CD4-positive, alpha-beta memory T cell (primary cell): ENCODE results near the gene PUM1. TPM values are rescaled to one million over a fixed set of nuclear protein-coding genes. Genes with fewer than 3 reads are reported as not detected.
A peak's percentile ranks its signal among the peaks of the same experiment; 100 is the strongest.
"Not testable (repeated sequence)": the region's sequence is repeated elsewhere in the genome, so short reads cannot be mapped to it uniquely, and the experiment has no call there.

Experiments
- CTCF ChIA-PET: fragments of 350-600 bp; sonication (Branson Sonifier 250); formaldehyde crosslinking; loops from one replicate; lab custom pipeline; 2021; ENCODE audit warnings: inconsistent platforms; ENCODE audit not compliant: partially characterized antibody; lab: Charles Lee
- POLR2A ChIA-PET: fragments of 350-600 bp; sonication (Branson Sonifier 250); formaldehyde crosslinking; loops from one replicate; lab custom pipeline; 2021; ENCODE audit not compliant: partially characterized antibody; lab: Charles Lee
- DNase-seq, 5 donors: peaks; one replicate each; pipeline versions ENCODE4 v3.0.0 to v3.0.0-alpha.2; 2020 to 2022; ENCODE audit warnings: mixed read lengths in 1 of 5
- H3K27ac ChIP-seq: one replicate; pipeline ENCODE4 v1.7.0; 2013; ENCODE audit warnings: low read depth, low read length
- H3K27me3 ChIP-seq: 2 replicates; pipeline ENCODE4 v1.7.0; 2013; ENCODE audit warnings: mild to moderate bottlenecking, low read length, moderate library complexity; ENCODE audit not compliant: insufficient read depth
- H3K36me3 ChIP-seq: 2 replicates; pipeline ENCODE4 v1.7.0; 2013; ENCODE audit warnings: mild to moderate bottlenecking, low read length, moderate library complexity; ENCODE audit not compliant: insufficient read depth
- H3K4me1 ChIP-seq: 2 replicates; pipeline ENCODE4 v1.7.0; 2013; ENCODE audit warnings: mild to moderate bottlenecking, low read length, moderate library complexity; ENCODE audit not compliant: insufficient read depth
- H3K4me3 ChIP-seq, 2 donors: one replicate each; pipeline ENCODE4 v1.7.0; 2013; ENCODE audit warnings: low read length in 2 of 2, mild to moderate bottlenecking in 1 of 2
- H3K9me3 ChIP-seq, 2 donors: one replicate each; pipeline ENCODE4 v1.7.0; 2013; ENCODE audit warnings: low read length in 2 of 2, control low read depth in 1 of 2; ENCODE audit not compliant: control insufficient read depth in 1 of 2
- H3K27ac Mint-ChIP-seq, 7 donors: one replicate each; pipeline ENCODE4 v1.8.0; 2020 to 2021; ENCODE audit warnings: mixed read lengths in 7 of 7, mild to moderate bottlenecking in 6 of 7, inconsistent platforms in 3 of 7, moderate library complexity in 3 of 7
- H3K27me3 Mint-ChIP-seq, 2 donors: one replicate each; pipeline ENCODE4 v1.8.0; 2020 to 2021; ENCODE audit warnings: mixed read lengths in 2 of 2
- H3K36me3 Mint-ChIP-seq, 2 donors: one replicate each; pipeline ENCODE4 v1.8.0; 2020 to 2021; ENCODE audit warnings: mixed read lengths in 2 of 2, inconsistent platforms in 1 of 2, mild to moderate bottlenecking in 1 of 2
- H3K4me1 Mint-ChIP-seq, 4 donors: one replicate each; pipeline ENCODE4 v1.8.0; 2020 to 2021; ENCODE audit warnings: mixed read lengths in 4 of 4, mild to moderate bottlenecking in 1 of 4
- H3K4me3 Mint-ChIP-seq, 8 donors: one replicate each; pipeline ENCODE4 v1.8.0; 2020 to 2021; ENCODE audit warnings: mixed read lengths in 8 of 8, mild to moderate bottlenecking in 7 of 8, moderate library complexity in 6 of 8, inconsistent platforms in 3 of 8
- H3K9me3 Mint-ChIP-seq, 8 donors: one replicate each; pipeline ENCODE4 v1.8.0; 2020 to 2021; ENCODE audit warnings: mixed read lengths in 8 of 8, mild to moderate bottlenecking in 5 of 8, inconsistent platforms in 3 of 8, moderate library complexity in 1 of 8
- intact Hi-C: fragments of 100-400 bp; cut with micrococcal nuclease; formaldehyde crosslinking; loops from one replicate; pipeline ENCODE4 v1.15.1; 2023
- polyA plus RNA-seq, 2 donors: library from polyadenylated mRNA; unstranded; fragments of 300-500 nt; fragmentation: Illumina TruSeq; gene quantifications; one replicate each; pipeline ENCODE4 v1.2.3, GENCODE V29; 2021
- total RNA-seq, 2 experiments: library from RNA; stranded (reverse); gene quantifications; one replicate each; pipeline ENCODE4 v1.2.3, GENCODE V29; 2021

The PUM1 gene
- total and polyA plus RNA-seq, 4 experiments from 2014 or later, result 126 to 164 (median 138) TPM

GRCh38 chr1:31064111-31064717 is 1.3 kb downstream of the PUM1 start:
- peaks cover 50% of the 10 kb centered on the region for H3K4me1 ChIP-seq
- ChIA-PET POLR2A (interaction anchor here (0.6 to 2.1 kb wide), 11 partner anchors 8 to 949 kb away, joined by 3 to 11 read pairs (median 3); partner anchors contain the start of genes KHDRBS1, SNRNP40 and ZCCHC17), CTCF (interaction anchor here (1.2 kb wide), 2 partner anchors 40 to 282 kb away, joined by 3 read pairs; no protein-coding TSS in a partner anchor)
- H3K9me3 Mint-ChIP-seq, result no peaks in the 10 kb centered on the region
- H3K9me3 ChIP-seq, result no peaks in the 10 kb centered on the region
- H3K27ac ChIP-seq, result peak overlapping the region; percentile 99
- no peaks in the 10 kb centered on the region for H3K27me3 Mint-ChIP-seq
- H3K27me3 ChIP-seq, result no peaks in the 10 kb centered on the region
- peaks cover 3% of the 10 kb centered on the region for H3K36me3 ChIP-seq
- intact Hi-C loops, result loop anchor here (2.0 to 10.0 kb wide), 3 partner anchors 42 to 309 kb away; partner anchors contain the start of gene LAPTM5
- peak overlapping the region; percentile 76 to 100 for H3K4me3 ChIP-seq
- peaks cover 19 to 58% (median 33%) of the 10 kb centered on the region in 4 donors for H3K4me1 Mint-ChIP-seq
- peak overlapping the region; percentile 92 to 100 (median 98) for H3K4me3 Mint-ChIP-seq
- peaks cover 7 to 20% of the 10 kb centered on the region in 2 donors for H3K36me3 Mint-ChIP-seq
- peak overlapping the region; percentile 95 to 100 (median 99) for H3K27ac Mint-ChIP-seq
- no peak for DNase-seq

- POLR2A ChIA-PET, result interaction anchor here (0.6 to 2.0 kb wide), 6 partner anchors 10 to 950 kb away, joined by 3 to 5 read pairs (median 3); partner anchors contain the start of gene KHDRBS1
- Mint-ChIP-seq H3K9me3 (no peaks in the 10 kb centered on the region), H3K36me3 (peaks cover 11 to 26% of the 10 kb centered on the region in 2 donors), H3K4me1 (peaks cover 23 to 64% (median 37%) of the 10 kb centered on the region in 4 donors), H3K27me3 (no peaks in the 10 kb centered on the region), H3K4me3 (peak overlapping the region; percentile 92 to 100 (median 98)), H3K27ac (peak overlapping the region; percentile 95 to 100 (median 99))
- intact Hi-C loops, result loop anchor here (2.0 to 10.0 kb wide), 3 partner anchors 41 to 309 kb away; partner anchors contain the start of gene LAPTM5
- Histone ChIP-seq H3K27ac (peak overlapping the region; percentile 99), H3K4me3 (peak overlapping the region; percentile 76 to 100), H3K36me3 (peaks cover 9% of the 10 kb centered on the region), H3K4me1 (peaks cover 56% of the 10 kb centered on the region), H3K9me3 (no peaks in the 10 kb centered on the region), H3K27me3 (no peaks in the 10 kb centered on the region)
- peak in 4 of 5 donors; percentile 13 to 19 (median 16) for DNase-seq
- CTCF ChIA-PET, result interaction anchor here (1.2 kb wide), 1 partner anchor 281 kb away, joined by 3 read pairs; no protein-coding TSS in a partner anchor
Measured at GRCh38 chr1:31063631-31064030, 1.9 kb downstream of the PUM1 start.

GRCh38 chr1:31062867-31063380 is 2.6 kb downstream of the PUM1 start:
- Histone ChIP-seq H3K27ac (peak overlapping the region; percentile 99), H3K9me3 (no peaks in the 10 kb centered on the region)
- DNase-seq, result no peak

GRCh38 chr1:31062162-31062866 is 3.2 kb downstream of the PUM1 start:
- peak overlapping the region; percentile 49 to 100 (median 98) for H3K4me3 Mint-ChIP-seq
- intact Hi-C loops, result loop anchor here (5.0 to 10.0 kb wide), 2 partner anchors 40 to 308 kb away; partner anchors contain the start of gene LAPTM5
- peak overlapping the region; percentile 27 to 99 (median 82) for H3K27ac Mint-ChIP-seq
- DNase-seq, POLR2A ChIA-PET, H3K27me3 ChIP-seq, H3K27me3 Mint-ChIP-seq, H3K9me3 ChIP-seq, H3K9me3 Mint-ChIP-seq, CTCF ChIA-PET: not testable (repeated sequence)
- H3K36me3 Mint-ChIP-seq, result peaks cover 23 to 36% of the 10 kb centered on the region in 2 donors
- Histone ChIP-seq H3K36me3 (peaks cover 15% of the 10 kb centered on the region), H3K4me1 (peaks cover 69% of the 10 kb centered on the region), H3K27ac (peak overlapping the region; percentile 99), H3K4me3 (peak overlapping the region in 1 of 2 donors; percentile 5)
- H3K4me1 Mint-ChIP-seq, result peaks cover 29 to 76% (median 49%) of the 10 kb centered on the region in 4 donors

More at GRCh38 chr1:31062867-31063380, 2.6 kb downstream of the PUM1 start:
- H3K27me3 Mint-ChIP-seq, result no peaks in the 10 kb centered on the region
- CTCF ChIA-PET, result no interaction called here
- peak overlapping the region; percentile 58 to 99 (median 82) for H3K27ac Mint-ChIP-seq
- no peaks in the 10 kb centered on the region for H3K9me3 Mint-ChIP-seq
- Histone ChIP-seq H3K4me1 (peaks cover 63% of the 10 kb centered on the region), H3K27me3 (no peaks in the 10 kb centered on the region), H3K4me3 (peak overlapping the region; percentile 6 to 10), H3K36me3 (peaks cover 10% of the 10 kb centered on the region)
- H3K4me1 Mint-ChIP-seq, result peaks cover 26 to 71% (median 44%) of the 10 kb centered on the region in 4 donors
- H3K36me3 Mint-ChIP-seq, result peaks cover 18 to 33% of the 10 kb centered on the region in 2 donors
- POLR2A ChIA-PET, result interaction anchor here (1.0 kb wide), 1 partner anchor 40 kb away, joined by 3 read pairs; no protein-coding TSS in a partner anchor
- peak overlapping the region; percentile 49 to 100 (median 98) for H3K4me3 Mint-ChIP-seq
- intact Hi-C loops, result loop anchor here (5.0 to 10.0 kb wide), 2 partner anchors 41 to 308 kb away; partner anchors contain the start of gene LAPTM5

GRCh38 chr1:31058012-31058411 is 7.5 kb downstream of the PUM1 start:
- Histone ChIP-seq H3K9me3 (no peaks in the 10 kb centered on the region), H3K27me3 (no peaks in the 10 kb centered on the region), H3K4me3 (no peak overlapping the region), H3K4me1 (peaks cover 93% of the 10 kb centered on the region), H3K36me3 (peaks cover 15% of the 10 kb centered on the region), H3K27ac (no peak overlapping the region)
- CTCF ChIA-PET, result no interaction called here
- DNase-seq, result peak in 4 of 5 donors; percentile 30 to 50 (median 36)
- Mint-ChIP-seq H3K4me1 (peaks cover 44 to 83% (median 68%) of the 10 kb centered on the region in 4 donors), H3K27ac (peak overlapping the region; percentile 12 to 93 (median 74)), H3K36me3 (peaks cover 35 to 48% of the 10 kb centered on the region in 2 donors), H3K9me3 (no peaks in the 10 kb centered on the region), H3K27me3 (no peaks in the 10 kb centered on the region), H3K4me3 (peak overlapping the region; percentile 29 to 74 (median 56))
- intact Hi-C loops, result no loop called here
- POLR2A ChIA-PET, result no interaction called here

GRCh38 chr1:31055953-31056352 is 9.6 kb downstream of the PUM1 start:
- H3K4me3 ChIP-seq, result no peak overlapping the region
- no peak overlapping the region for H3K27ac ChIP-seq
- ChIA-PET CTCF (no interaction called here), POLR2A (interaction anchor here (2.9 kb wide), 1 partner anchor 9 kb away, joined by 11 read pairs; the partner anchor contains the start of gene PUM1)
- Mint-ChIP-seq H3K4me1 (peaks cover 37 to 77% (median 63%) of the 10 kb centered on the region in 4 donors), H3K27ac (peak overlapping the region in 5 of 7 donors; percentile 11 to 78 (median 62)), H3K36me3 (peaks cover 31 to 52% of the 10 kb centered on the region in 2 donors), H3K27me3 (no peaks in the 10 kb centered on the region), H3K9me3 (no peaks in the 10 kb centered on the region), H3K4me3 (peak overlapping the region in 7 of 8 donors; percentile 33 to 79 (median 63))
- no peaks in the 10 kb centered on the region for H3K27me3 ChIP-seq
- H3K4me1 ChIP-seq, result peaks cover 77% of the 10 kb centered on the region
- no peaks in the 10 kb centered on the region for H3K9me3 ChIP-seq
- no peak for DNase-seq
- H3K36me3 ChIP-seq, result peaks cover 15% of the 10 kb centered on the region
- intact Hi-C loops, result no loop called here
